ENCODE results near the gene PTPRT. TPM values are rescaled to one million over a fixed set of nuclear protein-coding genes. Genes with fewer than 3 reads are reported as not detected.

The PTPRT gene
- polyA plus RNA-seq, 2 of the 4 experiments (the other 2 are of a cell fraction), result not detected

DNA sequence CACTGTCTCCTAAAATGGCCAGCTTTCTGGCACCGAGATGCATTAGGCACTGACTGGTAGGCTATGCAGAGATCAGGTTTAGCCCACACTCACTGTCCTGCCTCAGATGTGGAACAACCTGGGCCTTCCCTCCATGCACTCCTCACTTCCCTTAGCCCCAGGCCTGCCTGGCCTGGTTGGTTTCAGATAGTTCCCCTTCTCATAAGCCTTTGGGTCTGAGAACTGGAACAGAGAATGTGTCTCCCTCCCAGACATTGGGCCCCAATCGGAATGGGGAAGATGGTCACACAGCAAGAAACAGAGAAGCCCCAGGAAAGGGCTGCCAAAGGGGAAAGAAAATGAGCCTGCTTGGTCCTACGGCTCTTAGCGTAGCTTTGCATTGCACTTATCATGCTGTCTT is 809.4 kb downstream of the PTPRT start (continued):
- no peak for TF ChIP-seq HEYL (CRISPR knock-in tag; IDR thresholded peaks at IDR 0.05)
- no peak for TF ChIP-seq E2F6 (IDR thresholded peaks at IDR 0.05; ENCODE audit: borderline replicate concordance, low read depth)
- TF ChIP-seq POLR2AphosphoS2 (conservative IDR thresholded peaks at IDR 0.05; ENCODE audit: low read length), result no peak
- TF ChIP-seq RNF2 (IDR thresholded peaks at IDR 0.05; ENCODE audit: borderline replicate concordance, low read depth), result no peak

DNA sequence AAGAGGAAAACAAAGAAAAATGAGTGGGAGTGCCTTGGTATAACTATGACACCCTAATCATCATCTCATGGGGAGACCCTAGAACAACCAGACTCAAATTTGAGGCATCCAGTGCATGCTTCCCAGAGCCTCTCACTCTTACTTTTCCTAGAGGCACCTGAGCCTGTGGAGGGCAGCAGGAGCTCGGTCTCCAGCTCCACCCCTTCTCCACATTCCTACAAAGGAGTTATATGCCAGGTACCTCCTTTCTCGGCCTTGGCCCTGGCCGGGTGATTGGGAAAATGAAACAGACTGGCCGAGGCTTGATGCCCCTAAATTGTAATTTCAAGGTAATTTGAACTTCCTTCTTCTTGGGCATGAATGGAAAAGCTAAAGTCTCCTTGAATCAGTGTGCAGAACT is 810.3 kb downstream of the PTPRT start:
- 0% methylated on average over 4 of the region's 4 CpGs for WGBS (ENCODE audit: missing lambda C conversion rate)
- Histone ChIP-seq H3K27ac (no peak overlapping the region), H3K4me2 (no peak overlapping the region), H3K9me3 (no peaks in the 10 kb centered on the region), H3K4me3 (no peak overlapping the region), H3K4me1 (no peaks in the 10 kb centered on the region)
- POLR2A ChIA-PET, result no interaction called here
- FAIRE-seq (no peak), DNase-seq (ENCODE audit: low read depth in 1 of 2, low spot score in 1 of 2) (no peak), ATAC-seq (no peak)
- TF ChIP-seq TP53 (CRISPR knock-in tag; IDR thresholded peaks at IDR 0.05), result no peak
- TF ChIP-seq TFCP2L1 (CRISPR knock-in tag; IDR thresholded peaks at IDR 0.05), result no peak
- CTCF ChIA-PET, result no interaction called here

GRCh38 chr20:42378826-42379225 is 810.9 kb downstream of the PTPRT start:
- ATAC-seq (no peak), FAIRE-seq (no peak), DNase-seq (ENCODE audit: low read depth in 1 of 2, low spot score in 1 of 2) (no peak)
- ChIA-PET CTCF (no interaction called here), POLR2A (no interaction called here)
- H3K9me3 ChIP-seq, result no peaks in the 10 kb centered on the region
- H3K27ac ChIP-seq, result no peak overlapping the region
- 2% methylated on average over 3 of the region's 3 CpGs for WGBS (ENCODE audit: missing lambda C conversion rate)
- H3K4me1 ChIP-seq, result no peaks in the 10 kb centered on the region
- H3K4me2 ChIP-seq, result no peak overlapping the region
- H3K4me3 ChIP-seq, result no peak overlapping the region
- no peak for TF ChIP-seq FOSL2 (IDR thresholded peaks at IDR 0.05)
- no peak for TF ChIP-seq FOSL2 (CRISPR knock-in tag; IDR thresholded peaks at IDR 0.05)
- TF ChIP-seq HDAC2 (IDR thresholded peaks at IDR 0.05), result no peak
- TF ChIP-seq, protein P1, sequence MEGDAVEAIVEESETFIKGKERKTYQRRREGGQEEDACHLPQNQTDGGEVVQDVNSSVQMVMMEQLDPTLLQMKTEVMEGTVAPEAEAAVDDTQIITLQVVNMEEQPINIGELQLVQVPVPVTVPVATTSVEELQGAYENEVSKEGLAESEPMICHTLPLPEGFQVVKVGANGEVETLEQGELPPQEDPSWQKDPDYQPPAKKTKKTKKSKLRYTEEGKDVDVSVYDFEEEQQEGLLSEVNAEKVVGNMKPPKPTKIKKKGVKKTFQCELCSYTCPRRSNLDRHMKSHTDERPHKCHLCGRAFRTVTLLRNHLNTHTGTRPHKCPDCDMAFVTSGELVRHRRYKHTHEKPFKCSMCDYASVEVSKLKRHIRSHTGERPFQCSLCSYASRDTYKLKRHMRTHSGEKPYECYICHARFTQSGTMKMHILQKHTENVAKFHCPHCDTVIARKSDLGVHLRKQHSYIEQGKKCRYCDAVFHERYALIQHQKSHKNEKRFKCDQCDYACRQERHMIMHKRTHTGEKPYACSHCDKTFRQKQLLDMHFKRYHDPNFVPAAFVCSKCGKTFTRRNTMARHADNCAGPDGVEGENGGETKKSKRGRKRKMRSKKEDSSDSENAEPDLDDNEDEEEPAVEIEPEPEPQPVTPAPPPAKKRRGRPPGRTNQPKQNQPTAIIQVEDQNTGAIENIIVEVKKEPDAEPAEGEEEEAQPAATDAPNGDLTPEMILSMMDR (IDR thresholded peaks at IDR 0.05), result no peak
- no peak for TF ChIP-seq KDM1A (IDR thresholded peaks at IDR 0.05; ENCODE audit: low read depth)
- no peak for TF ChIP-seq POLR2A (IDR thresholded peaks at IDR 0.05; ENCODE audit: low read length)
- no peak for TF ChIP-seq KDM5A (IDR thresholded peaks at IDR 0.05)
- no peak for TF ChIP-seq SREBF2 (IDR thresholded peaks at IDR 0.05)

- no peak overlapping the region for H3K27ac ChIP-seq
- FAIRE-seq, result no peak
- no peaks in the 10 kb centered on the region for H3K9me3 ChIP-seq
Measured at GRCh38 chr20:42376131-42376530, 813.6 kb downstream of the PTPRT start.

GRCh38 chr20:42373049-42373448 is 816.7 kb downstream of the PTPRT start:
- H3K27ac ChIP-seq, result no peak overlapping the region
- H3K4me2 ChIP-seq, result no peak overlapping the region
- DNase-seq (ENCODE audit: low read depth in 1 of 2, low spot score in 1 of 2) (no peak), ATAC-seq (no peak), FAIRE-seq (no peak)
- 0% methylated on average over 2 of the region's 2 CpGs for WGBS (ENCODE audit: missing lambda C conversion rate)
- no peak overlapping the region for H3K4me3 ChIP-seq
- ChIA-PET POLR2A (no interaction called here), CTCF (no interaction called here)
- TF ChIP-seq FOSL2 (IDR thresholded peaks at IDR 0.05), result no peak
- no peak for TF ChIP-seq FOSL2 (CRISPR knock-in tag; IDR thresholded peaks at IDR 0.05)
- TF ChIP-seq MAX (IDR thresholded peaks at IDR 0.05), result no peak
- no peak for TF ChIP-seq RAD21 (conservative IDR thresholded peaks at IDR 0.05 in 1 of 2, IDR thresholded peaks at IDR 0.05 in 1 of 2)
- TF ChIP-seq ZSCAN20 (CRISPR knock-in tag; IDR thresholded peaks at IDR 0.05), result no peak
- TF ChIP-seq ELK1 (IDR thresholded peaks at IDR 0.05; ENCODE audit: low read depth, low read length), result no peak
- TF ChIP-seq, protein P2, sequence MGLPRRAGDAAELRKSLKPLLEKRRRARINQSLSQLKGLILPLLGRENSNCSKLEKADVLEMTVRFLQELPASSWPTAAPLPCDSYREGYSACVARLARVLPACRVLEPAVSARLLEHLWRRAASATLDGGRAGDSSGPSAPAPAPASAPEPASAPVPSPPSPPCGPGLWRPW (IDR thresholded peaks at IDR 0.05), result no peak
- no peak for TF ChIP-seq CHD2 (IDR thresholded peaks at IDR 0.05; ENCODE audit: low read length, partially characterized antibody)
- TF ChIP-seq E2F6 (IDR thresholded peaks at IDR 0.05; ENCODE audit: borderline replicate concordance, low read depth), result no peak
- TF ChIP-seq TFCP2L1 (CRISPR knock-in tag; IDR thresholded peaks at IDR 0.05), result no peak
- no peak for TF ChIP-seq JUNB (IDR thresholded peaks at IDR 0.05)
- H3K4me1 ChIP-seq, result no peaks in the 10 kb centered on the region
- H3K9me3 ChIP-seq, result no peaks in the 10 kb centered on the region

More at GRCh38 chr20:42376131-42376530, 813.6 kb downstream of the PTPRT start:
- ChIA-PET CTCF (no interaction called here), POLR2A (no interaction called here)
- no peak overlapping the region for H3K4me3 ChIP-seq
- TF ChIP-seq, protein P3, sequence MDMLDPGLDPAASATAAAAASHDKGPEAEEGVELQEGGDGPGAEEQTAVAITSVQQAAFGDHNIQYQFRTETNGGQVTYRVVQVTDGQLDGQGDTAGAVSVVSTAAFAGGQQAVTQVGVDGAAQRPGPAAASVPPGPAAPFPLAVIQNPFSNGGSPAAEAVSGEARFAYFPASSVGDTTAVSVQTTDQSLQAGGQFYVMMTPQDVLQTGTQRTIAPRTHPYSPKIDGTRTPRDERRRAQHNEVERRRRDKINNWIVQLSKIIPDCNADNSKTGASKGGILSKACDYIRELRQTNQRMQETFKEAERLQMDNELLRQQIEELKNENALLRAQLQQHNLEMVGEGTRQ (IDR thresholded peaks at IDR 0.05), result no peak
- TF ChIP-seq EHF (CRISPR knock-in tag; IDR thresholded peaks at IDR 0.05) (no peak), NR3C1 (IDR thresholded peaks at IDR 0.05) (no peak), NPAS2 (CRISPR knock-in tag; IDR thresholded peaks at IDR 0.05; ENCODE audit: borderline replicate concordance) (no peak)
- ATAC-seq (no peak), DNase-seq (ENCODE audit: low read depth in 1 of 2, low spot score in 1 of 2) (no peak)
- H3K4me2 ChIP-seq, result no peak overlapping the region
- H3K4me1 ChIP-seq, result no peaks in the 10 kb centered on the region
- WGBS (ENCODE audit: missing lambda C conversion rate), result 11% methylated on average over 6 of the region's 6 CpGs

All from A549 (cell line).